ELR (cell line): Measurements from ENCODE around the gene NCOR2.

ENCODE experiments used
- DNase-seq: peaks from one replicate; pipeline ENCODE4 v3.0.0-alpha.2; 2015; ENCODE audit warnings: low read depth

Gene NCOR2

DNA sequence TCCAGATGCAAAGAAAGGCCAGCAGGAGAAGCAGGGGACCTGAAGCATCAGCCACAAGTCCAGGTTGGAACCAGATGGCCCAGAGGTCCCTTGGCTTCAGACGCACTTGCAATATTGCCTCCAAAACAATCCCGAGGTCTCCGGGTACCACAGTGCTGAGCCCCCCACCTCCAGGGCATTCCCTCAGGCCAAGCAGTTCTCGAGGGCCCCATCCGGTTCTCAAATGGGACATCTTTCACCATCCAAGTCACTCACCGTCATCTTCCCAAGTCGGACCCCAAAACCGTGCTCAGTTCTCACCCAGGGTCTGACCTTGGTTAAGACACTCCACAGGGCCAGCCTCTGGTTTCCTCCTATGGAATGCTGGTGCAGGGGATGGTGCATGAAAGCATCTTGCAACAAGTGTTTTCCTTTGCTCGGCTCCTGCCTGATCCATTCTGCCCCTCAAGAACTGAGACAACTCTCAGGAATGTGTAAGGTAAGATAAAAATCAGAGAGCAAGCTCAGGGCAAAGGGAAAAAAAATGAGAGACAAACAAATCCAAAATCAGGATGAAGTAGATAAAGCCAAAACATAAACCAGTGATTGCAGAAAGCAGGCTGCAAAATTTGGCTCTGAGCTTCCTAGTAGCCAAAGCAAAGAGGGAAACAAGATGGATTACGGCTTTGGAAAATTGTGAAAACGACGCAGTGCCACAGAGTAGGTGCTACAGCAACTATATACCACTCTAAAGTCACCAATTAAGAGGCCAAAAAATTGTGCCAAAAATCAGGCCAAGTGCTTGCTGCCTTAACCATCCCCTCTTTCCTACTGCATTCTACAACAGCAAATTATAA lies 8.0 kb downstream of the NCOR2 start:
- DNase-seq: peak; percentile 25

DNA sequence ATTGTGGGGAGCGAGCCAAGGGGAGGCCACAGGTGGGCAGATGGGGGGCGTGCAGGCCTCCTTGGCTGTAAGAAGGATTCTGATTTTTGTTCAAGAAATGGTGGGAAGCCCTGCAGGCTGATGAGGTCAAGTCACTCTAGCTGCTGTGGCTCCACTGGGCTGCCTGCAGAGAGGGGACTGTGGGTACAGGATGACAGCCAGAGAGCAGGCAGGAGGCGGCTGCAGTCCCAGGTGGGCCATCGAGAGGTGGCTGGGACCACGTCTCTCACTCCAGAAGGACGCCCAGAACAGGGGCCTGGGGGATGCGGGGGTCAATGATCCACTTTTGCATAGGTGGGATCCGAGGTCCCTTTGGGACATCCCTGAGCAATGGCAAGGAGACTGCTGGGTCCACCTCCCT lies 9.1 kb downstream of the NCOR2 start:
- DNase-seq: no peak

DNA sequence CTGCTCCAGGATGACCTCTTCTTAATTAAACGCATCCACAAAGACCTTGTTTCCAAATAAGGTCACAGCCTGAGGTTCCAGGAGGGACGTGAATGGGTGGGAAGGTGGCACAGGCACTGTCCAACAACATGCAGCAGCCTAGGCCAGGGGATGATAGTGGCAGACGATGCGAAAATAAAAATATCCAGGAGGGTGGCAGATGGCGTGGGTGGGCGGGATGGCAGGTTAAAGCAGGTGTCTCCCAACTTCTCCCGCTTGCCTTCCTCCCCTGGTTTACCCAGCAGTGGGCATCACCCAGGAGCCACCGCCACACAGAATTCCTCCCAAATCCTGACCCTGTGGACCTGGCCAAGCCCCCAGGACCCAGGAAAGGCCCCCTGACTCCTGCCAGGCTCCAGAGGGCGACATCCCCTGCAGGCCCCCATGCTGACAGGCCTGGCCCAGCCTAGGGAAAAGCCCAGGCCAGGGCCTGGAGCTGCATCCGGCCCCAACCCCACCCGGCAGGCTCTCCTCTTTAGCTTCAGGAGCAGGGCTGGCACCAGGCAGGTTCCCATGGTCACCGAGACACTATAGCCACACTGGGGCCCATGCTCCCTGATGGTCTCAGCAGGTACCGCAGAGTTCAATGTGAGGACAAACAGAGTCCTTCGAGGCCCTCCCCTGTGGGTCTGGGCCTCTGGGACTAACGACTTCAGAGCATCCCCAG lies 9.7 kb downstream of the NCOR2 start:
- no peak for DNase-seq

DNA sequence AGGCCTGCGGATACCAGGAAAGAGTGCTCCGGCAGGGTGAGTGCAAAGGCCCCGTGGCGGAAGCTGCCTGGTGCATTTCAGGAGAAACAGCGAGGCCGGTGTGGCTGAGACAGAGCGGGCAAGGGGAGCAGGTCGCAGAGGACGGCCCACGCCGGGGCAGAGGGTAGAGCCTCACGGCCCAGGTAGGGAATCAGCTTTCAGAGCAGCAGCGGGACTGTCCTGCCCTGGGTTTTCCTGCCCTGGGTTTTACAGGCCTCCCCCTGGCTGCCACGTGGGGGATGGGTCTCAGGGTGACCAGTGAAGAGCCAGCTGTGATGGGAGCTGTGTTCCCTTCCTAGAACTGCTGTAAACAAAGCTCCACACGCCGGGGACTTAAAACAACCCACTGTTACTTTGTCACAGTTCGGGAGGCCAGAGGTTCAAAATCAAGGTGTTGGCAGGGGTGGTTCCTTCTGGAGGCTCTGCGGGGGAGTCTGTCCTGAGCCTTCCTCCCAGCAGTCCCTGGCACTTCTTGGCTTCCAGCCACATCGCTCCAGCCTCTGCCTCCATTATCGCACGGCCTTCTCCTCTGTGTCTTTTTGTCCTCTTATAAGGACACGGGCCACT lies 10.4 kb downstream of the NCOR2 start:
- DNase-seq: no peak

DNA sequence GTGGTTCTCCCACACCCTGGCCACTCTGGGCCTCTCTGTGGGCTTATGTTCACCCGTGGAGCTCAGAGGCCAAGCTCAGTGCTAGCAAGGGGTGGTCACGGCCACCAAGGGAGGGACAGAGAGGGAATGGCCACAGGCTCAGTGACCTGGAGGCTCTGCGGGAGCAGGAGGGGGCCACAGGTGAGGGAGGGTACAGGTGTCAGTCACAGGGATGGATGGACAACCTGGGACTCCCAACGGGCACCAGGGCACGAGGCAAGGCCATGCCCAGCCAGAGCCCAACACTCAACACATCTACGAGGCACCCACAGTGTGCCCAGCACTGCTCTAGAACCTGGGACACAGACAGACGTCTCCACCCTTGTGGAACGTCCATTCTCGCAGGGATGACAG lies 11.3 kb downstream of the NCOR2 start:
- no peak for DNase-seq

DNA sequence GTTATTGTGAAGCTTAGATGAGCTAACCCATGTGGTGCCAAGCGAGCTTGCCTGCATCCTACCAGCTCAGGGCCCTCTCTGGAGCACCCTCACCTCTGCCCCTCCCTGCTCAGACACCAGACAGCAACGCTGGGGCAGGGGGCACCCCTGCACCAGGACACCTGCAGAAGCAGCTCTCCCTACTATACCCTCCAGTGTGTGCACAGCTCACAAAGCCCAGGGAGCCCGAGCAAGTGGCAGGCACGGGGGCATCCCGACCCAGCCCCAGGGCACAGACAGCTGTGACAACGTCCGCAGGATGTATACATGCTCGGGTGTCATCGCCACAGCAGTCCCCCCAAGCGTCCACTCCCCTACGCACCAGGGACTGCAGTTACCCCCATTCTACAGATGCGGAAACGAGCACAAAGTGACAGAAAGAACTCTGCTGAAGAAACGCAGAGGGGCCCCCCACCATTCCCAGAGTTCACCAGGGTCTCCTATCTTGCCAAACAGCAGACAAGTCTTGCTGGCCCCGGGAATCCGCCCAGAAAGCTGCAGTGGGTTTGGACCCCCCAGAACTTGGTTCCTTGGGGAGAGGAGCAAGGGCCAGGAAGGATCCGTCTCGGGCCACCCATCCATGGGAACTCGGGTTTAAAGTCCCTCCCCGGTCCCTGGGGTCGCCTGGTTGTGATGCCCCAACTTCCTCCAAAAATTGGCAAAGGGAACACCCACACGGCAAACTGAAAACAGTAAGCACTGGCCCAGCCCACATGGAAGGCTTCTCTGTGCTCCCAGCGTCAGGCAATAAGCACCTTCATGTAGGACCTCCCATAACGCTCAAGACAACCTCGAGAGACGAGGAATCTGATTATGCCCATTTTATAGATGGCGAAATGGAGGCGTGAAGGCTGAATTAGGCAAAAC lies 12.0 kb downstream of the NCOR2 start:
- no peak for DNase-seq

DNA sequence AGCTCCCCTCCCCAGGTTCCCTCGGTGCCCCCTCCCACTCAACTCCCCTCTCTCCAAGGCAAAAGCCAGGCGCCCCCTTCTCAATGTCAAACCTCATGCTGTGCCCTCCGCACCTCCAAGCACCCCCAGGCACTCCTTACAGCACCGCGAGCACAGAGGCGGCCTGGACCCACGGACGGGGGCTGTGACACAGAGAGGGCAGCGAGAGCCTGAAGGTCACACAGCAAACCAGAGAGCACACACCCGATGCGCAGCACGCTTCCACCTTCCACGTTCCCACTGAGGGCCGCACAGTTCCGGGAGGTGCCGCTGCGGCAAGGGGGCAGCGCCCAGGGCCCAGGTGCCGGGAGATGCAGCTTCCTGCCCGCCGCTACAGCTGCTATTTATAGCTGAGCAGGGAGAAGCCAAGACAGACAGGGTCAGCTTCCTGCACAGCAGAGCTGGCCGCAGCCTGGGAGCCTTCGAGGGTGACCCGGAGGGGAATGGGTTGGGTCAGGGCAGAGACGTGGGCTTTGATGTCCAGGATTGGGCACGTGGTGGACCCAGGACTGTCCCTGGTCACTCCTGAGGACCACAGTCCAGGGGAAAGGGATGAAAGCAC lies 12.9 kb downstream of the NCOR2 start:
- DNase-seq: no peak

DNA sequence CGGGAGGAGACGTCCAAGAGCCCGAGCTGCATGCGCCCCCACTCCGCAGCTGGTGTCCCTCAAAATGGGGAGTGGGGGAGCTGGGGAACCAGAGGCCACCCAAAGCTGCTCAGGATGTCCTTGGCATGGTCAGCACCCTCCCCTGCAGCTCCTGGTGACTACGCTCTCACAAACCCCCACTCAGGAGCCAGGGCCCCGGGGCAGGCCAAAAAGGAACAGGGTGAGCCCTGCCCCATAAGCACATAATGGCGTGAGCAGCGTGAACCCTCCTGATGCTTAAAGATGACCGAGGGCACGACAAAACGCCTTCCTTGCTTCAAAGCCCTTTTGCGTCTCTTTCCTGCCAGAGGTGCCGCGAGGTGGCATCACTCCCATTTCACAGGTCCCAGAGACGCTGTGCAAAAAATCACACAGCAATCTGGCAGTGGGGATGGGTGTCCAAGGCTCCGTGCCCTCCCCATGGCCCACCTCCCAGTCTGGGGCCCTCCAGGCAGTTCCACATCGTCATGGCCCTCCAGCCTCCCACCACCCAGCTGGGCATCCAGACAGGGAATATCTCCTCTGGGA lies 13.5 kb downstream of the NCOR2 start:
- DNase-seq: no peak

DNA sequence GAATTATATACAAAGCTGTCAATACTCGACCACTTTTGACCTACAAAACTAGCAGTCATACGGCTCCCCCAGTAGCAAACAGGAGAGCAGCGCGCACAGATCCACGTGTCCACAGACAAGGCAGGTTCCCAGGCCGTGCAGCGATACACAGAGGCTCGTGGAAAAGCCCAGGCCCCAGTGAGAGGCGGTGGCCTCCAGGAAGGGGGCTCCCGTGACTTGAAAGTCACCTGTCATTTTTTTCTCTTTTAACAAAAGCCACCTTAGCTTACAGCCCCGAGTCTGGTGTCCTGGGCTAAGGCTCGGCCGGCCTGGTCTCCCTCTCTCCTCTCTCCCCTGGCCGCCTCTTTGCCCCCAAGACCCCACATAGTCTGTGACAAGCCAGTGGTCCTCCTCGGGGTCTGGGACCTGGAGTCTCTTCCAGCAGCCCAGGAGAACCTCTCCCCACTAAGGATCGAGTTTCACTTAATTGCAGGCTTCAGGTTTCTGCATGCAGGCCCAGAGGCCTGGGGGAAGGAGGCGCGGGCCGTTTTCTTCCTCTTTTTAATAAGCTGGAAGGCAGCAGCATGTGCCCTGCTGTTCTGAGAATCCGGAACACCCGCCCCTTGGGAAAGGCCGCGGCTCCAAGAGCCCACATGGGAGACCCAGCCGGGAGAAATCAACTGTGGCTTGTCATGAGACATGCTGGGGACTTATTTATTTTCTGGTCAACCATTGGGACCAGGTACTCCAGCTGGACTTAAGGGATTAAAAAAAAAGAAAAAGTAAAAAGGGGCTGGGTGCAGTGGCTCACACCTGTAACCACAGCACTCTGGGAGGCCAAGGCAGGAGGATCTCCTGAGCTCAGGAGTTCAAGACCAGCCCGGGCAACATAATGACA lies 15.9 kb downstream of the NCOR2 start:
- DNase-seq: no peak

DNA sequence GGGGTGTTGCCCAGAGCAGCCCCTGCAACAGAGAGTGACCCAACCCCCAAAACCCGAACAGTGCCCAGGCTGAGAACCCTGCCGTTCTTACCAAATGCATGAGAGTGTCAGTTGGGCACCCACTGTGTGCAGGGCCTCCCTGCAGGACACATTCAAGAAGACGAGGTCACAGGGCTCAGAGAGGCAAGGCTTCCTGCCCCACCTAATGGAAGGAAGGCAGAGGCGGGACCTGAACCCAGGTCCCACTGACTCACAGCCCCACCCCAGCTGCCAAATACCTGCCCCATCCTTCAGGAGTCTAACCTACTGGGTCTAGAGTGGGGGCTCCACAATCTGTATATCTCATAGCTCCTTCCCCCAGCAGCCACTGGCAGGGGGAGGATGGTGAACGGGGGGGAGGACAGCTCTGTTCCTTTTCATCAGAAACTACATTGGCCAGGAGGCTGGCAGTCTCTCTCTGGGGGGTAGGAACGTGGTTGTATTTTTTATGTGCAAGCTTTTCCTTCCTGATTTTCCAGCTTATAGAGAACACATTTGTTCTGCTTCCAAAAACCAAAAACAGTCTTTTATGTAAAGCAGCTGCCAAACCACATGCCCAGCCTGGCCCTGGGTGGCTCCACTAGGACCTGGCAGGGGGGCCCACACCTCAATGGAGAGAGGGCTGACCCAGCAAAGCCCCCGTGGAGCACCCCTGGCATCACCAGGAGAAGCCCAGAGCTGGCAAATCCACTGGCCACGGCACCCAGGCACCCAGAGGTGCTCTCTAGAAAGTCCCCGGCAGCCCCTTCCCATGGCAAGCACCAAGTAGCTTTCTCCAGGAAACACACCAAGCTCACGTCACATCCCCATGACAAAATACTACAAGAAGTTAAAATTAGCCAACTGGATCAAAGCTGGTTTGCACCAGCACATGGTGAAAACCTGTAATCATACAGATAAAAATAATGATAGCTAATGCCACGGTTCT lies 17.0 kb downstream of the NCOR2 start:
- no peak for DNase-seq

DNA sequence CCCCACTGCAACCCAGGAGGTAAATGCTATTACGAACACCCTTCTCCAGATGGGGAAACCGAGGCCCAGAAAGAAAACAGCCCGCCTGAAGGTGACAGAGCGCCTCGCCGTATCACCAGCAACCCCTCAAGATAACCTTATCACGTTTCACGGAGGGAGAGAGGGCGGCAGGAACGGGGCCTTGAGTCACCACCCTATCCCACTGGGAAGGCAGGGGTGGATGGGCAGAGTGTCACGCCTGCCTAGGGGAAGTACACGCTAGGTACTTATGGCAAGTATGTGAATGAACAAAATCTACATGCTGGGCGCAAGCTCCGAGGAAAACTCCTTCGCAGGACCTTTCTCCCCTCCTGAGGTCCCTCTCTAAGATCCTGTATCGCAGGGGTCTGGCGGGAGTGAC lies 17.8 kb downstream of the NCOR2 start:
- DNase-seq: no peak

DNA sequence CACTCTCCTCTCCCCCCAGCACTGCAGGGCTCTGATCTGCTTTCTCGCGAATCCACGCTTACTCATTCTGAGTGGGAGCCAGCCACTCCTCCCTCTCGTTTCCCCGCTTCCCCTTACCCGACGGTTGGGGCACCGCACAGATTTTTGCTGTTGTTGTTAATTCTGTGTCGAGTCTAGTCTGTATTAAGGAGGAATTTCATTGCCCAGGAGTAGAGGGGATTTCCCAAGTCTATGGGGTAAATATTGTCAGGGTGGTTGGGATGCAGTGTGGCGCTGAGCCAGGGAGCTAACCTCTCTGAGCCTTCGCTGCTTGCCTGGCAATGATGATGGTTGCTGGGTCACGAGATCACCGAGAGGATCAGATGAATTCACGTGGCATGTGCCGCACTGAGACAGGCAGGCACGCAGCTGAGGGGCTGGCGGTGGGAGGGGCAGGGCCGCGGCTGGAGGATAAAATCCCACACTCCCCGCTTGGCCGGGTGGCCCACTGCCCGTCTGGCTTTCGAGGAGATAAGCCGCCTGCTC lies 18.5 kb downstream of the NCOR2 start:
- peak; percentile 45 for DNase-seq

DNA sequence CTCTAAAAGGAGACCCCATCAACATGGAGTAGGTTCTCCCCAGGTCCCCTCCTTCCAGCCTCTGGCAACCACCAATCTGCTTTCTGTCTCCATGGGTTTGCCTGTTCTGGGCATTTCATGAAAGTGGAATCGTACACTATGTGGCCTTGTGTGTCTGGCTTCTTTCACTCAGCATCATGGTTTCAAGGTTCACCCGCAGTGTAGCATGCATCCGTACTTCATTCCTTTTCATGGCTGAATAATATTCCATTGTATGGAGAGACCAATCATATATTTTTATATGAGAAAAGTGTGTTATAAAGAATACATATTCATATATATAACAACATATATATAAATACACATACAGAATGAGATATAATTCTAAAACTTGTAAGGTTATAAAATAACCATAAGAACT lies 19.8 kb downstream of the NCOR2 start:
- DNase-seq: no peak

DNA sequence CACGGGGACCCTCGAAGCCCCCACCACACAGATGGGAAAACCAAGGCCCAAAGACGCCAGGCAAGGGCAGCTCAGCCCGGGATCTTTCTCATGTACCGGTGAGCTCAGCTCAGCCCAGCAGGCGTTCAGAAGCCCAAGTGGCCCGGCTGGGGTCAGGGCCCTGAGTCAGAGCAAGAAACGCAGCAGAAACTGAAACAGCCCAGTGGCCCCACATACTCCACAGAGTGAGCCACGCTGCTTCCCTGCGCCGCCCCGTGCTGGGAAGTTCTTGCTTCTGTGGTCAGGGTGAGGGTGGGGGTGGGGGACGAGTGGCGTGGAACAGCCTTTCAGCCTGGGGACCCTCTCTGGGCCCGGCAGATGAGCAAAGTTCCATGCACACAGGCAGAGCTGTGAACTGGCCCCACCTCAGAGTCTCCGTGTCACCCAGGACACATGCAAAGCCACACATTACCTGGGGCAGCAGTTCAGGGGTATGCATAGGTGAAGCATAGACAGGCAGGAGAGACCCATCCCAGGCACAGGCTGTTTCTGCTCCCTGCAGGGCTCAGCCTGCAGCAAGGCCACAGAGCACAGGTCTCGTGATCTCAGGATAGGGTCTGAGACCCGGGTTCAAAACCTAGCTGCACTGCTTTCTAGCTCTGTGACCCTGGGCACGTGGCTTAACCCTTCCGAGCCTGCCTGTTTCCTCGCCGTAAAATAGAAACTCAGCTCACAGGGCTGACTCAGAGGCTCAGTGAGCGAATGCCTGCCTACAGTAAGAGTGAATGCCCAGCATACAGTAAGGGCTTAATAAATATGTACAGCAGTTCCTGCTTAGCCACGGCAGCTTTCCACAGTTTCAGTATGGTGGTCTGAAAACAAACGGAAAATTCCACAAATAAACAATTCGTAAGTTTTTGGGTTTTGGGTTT lies 21.6 kb downstream of the NCOR2 start:
- no peak for DNase-seq

DNA sequence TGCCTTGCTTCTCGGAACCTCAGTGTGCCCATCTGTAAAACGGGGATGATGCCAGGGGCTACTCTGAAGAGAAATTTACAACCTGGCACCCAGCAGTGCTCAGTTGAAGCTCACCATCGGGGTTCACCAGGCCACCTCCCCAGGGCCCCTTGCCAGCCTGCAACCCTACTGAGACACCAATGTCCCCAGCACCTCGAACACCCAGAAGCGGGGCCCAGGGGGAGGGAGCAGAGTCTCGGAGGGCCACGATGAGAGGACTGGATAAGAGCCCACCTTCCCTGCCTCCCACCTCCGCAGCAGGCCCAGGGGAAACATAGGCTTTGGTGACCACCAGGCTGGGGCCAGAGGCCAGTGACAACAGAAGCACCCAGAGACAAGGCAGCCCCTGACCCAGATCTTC lies 22.4 kb downstream of the NCOR2 start:
- no peak for DNase-seq

DNA sequence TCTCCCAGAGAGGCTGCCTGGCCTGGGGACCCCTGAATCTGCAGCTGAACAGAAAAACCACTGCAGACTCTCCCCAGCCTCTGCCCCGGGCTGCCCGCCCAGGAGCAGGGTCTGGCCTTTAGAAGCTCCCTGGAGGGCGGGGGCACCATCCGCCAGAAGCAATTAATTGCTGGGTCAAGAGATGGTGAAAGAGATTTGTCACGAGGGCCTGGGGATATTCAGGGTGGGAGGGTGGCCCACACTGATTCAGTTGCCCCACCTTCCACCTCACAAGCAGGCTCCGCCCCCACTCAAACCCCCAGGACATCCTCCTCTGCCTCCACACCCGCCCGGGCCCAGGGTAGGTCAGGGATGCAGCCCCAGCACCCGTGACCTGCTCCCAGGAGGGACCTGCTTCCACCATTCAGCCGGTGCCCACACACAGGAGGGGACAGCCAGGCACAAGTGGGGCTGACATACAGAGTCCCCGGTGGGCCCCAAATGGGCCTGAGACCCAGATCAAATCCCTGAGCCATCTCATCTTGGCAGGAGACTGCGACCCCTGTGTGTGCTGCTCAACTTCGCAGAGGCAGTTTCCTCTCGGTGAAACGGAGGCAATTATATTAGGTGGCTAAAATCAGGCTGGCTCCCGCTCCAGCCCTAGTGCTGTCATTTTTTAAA lies 23.0 kb downstream of the NCOR2 start:
- DNase-seq: no peak

DNA sequence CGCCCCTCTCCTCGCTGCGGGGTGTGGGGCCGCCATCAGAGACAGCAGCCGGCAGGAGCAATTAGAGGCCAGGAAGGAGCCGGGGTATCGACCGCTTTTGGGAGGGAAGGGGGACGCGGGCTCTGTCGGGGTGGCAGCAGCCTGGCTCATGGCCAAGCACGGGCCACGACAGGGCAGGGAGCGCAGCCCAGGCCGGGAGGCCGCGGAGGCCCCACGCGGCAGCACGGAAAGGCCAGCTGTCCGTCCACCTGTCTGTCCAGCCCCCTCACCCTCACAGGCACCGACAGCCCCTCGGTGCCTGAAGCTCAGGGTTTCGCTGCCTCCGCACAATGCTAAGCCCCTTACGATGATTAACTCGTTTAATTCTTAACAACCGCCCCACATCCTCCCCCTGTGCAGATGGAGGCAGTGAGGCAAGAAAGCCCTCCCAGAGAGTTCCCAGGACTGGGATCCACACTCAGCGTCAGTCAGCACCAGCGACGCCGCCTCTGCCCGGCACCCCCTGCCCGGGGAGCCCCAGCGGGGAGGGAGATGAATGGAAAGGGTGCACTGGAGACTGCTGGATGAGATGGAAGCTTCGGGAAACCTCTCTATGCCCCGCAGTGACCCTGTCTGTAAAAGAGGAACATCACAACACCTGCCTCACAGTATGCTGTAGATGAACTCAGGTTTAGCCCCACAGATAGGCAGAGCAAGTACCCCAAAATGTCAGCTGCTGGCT lies 23.7 kb downstream of the NCOR2 start:
- DNase-seq: no peak
